PFSK-1 (cell line): ENCODE data around the gene CD96.

Source experiments
- POLR2AphosphoS5 ChIP-seq: IDR thresholded peaks from 2 replicates; pipeline ENCODE4 v1.6.1; 2012; ENCODE audit warnings: low read depth, mild to moderate bottlenecking, control low read depth, low read length, moderate library complexity
- SIN3A ChIP-seq: IDR thresholded peaks from 2 replicates; pipeline ENCODE4 v1.6.1; 2012; ENCODE audit warnings: mild to moderate bottlenecking, low read length, moderate library complexity, borderline replicate concordance; ENCODE audit not compliant: insufficient read depth
- TAF1 ChIP-seq: IDR thresholded peaks from 2 replicates; pipeline ENCODE4 v1.6.1; 2012; ENCODE audit warnings: low read length, control low read depth, borderline replicate concordance; ENCODE audit not compliant: insufficient read depth
- TF ChIP-seq, protein P1 (sequence below), 2 experiments: IDR thresholded peaks; 2 replicates each; pipeline versions ENCODE4 v1.6.1 to v1.8.0; 2011 to 2012; ENCODE audit warnings: low read depth in 2 of 2, low read length in 2 of 2, control low read depth in 1 of 2, inconsistent platforms in 1 of 2, mild to moderate bottlenecking in 1 of 2, moderate library complexity in 1 of 2; ENCODE audit not compliant: insufficient read depth in 1 of 2

DNA sequence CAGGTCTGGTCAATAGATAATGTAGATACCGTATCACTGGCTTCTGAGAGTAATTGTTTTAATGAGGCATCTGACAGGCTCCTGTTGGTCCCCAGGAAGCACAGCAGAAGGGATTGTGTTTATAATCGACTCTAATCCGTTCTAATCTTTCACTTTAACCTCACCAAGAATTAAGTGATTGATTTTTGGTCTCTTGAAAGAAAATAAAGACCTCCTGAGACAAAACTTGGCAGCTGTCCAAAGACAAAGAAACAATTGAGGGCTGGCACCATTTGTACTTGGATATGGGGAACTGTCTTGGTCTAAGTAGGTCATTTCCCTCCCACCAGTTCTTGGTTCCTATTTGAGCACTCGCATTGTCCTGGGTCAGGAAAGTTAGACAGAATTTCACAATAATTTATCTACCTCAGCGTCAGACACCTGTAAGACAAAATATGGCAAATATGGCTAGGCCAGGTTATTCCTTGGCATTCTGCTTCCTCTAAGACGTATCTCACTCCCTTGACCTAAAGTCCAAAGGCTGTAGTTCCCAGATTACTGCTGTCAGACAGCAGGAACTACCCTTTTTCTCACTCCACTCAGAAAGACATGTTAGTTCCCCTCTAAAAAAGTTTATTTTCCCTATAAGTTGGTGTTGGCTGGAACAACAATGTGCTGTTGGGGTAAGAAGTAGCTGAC, 22.7 kb upstream of the CD96 start:
- TF ChIP-seq, protein P1, sequence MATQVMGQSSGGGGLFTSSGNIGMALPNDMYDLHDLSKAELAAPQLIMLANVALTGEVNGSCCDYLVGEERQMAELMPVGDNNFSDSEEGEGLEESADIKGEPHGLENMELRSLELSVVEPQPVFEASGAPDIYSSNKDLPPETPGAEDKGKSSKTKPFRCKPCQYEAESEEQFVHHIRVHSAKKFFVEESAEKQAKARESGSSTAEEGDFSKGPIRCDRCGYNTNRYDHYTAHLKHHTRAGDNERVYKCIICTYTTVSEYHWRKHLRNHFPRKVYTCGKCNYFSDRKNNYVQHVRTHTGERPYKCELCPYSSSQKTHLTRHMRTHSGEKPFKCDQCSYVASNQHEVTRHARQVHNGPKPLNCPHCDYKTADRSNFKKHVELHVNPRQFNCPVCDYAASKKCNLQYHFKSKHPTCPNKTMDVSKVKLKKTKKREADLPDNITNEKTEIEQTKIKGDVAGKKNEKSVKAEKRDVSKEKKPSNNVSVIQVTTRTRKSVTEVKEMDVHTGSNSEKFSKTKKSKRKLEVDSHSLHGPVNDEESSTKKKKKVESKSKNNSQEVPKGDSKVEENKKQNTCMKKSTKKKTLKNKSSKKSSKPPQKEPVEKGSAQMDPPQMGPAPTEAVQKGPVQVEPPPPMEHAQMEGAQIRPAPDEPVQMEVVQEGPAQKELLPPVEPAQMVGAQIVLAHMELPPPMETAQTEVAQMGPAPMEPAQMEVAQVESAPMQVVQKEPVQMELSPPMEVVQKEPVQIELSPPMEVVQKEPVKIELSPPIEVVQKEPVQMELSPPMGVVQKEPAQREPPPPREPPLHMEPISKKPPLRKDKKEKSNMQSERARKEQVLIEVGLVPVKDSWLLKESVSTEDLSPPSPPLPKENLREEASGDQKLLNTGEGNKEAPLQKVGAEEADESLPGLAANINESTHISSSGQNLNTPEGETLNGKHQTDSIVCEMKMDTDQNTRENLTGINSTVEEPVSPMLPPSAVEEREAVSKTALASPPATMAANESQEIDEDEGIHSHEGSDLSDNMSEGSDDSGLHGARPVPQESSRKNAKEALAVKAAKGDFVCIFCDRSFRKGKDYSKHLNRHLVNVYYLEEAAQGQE (IDR thresholded peaks at IDR 0.05; ENCODE audit: insufficient read depth in 1 of 2, low read depth in 2 of 2, low read length in 2 of 2): no peak
- TF ChIP-seq TAF1: no peak
- no peak for TF ChIP-seq POLR2AphosphoS5
- TF ChIP-seq SIN3A: no peak
